Osteoblast (primary cell): Measurements from ENCODE around the gene GLYATL1B. TPM values are rescaled to one million over a fixed set of nuclear protein-coding genes. Genes with fewer than 3 reads are reported as not detected.
A peak's percentile ranks its signal among the peaks of the same experiment; 100 is the strongest.
"Not testable (repeated sequence)": the region's sequence is repeated elsewhere in the genome, so short reads cannot be mapped to it uniquely, and the experiment has no call there.

Experiments used
- DNase-seq: peaks from one replicate; pipeline ENCODE4 v3.0.0; 2011; ENCODE audit warnings: low spot score, mixed read lengths; ENCODE audit not compliant: insufficient read length; ENCODE audit errors: missing footprints
- H2AFZ ChIP-seq: 2 replicates; pipeline ENCODE4 v1.6.0; 2011; ENCODE audit warnings: mild to moderate bottlenecking, low read length
- H3K27ac ChIP-seq: 2 replicates; pipeline ENCODE4 v1.5.1; 2011; ENCODE audit warnings: mild to moderate bottlenecking, low read depth, low read length, moderate library complexity
- H3K27me3 ChIP-seq: 2 replicates; pipeline ENCODE4 v1.6.0; 2012; ENCODE audit warnings: mild to moderate bottlenecking, control low read depth, inconsistent platforms, low read length, moderate library complexity; ENCODE audit not compliant: insufficient read depth
- H3K36me3 ChIP-seq: 2 replicates; pipeline ENCODE4 v1.5.1; 2011; ENCODE audit warnings: mild to moderate bottlenecking, low read length, control low read depth, moderate library complexity; ENCODE audit not compliant: insufficient read depth
- H3K4me1 ChIP-seq: 2 replicates; pipeline ENCODE4 v1.5.1; 2011; ENCODE audit warnings: mild to moderate bottlenecking, low read length, control low read depth, moderate library complexity; ENCODE audit not compliant: insufficient read depth
- H3K4me2 ChIP-seq: 2 replicates; pipeline ENCODE4 v1.6.0; 2011; ENCODE audit warnings: mild to moderate bottlenecking, low read length; ENCODE audit not compliant: insufficient read depth
- H3K4me3 ChIP-seq: fragments of 200-600 bp; sonication (generic); 3 replicates; pipeline ENCODE4 v1.5.1; 2012; ENCODE audit warnings: mild to moderate bottlenecking, low read length, inconsistent platforms; ENCODE audit not compliant: insufficient read depth
- H3K79me2 ChIP-seq: 2 replicates; pipeline ENCODE4 v1.6.0; 2012; ENCODE audit warnings: mild to moderate bottlenecking, low read length, control low read depth, inconsistent platforms; ENCODE audit not compliant: insufficient read depth
- H3K9me3 ChIP-seq: 2 replicates; pipeline ENCODE4 v1.5.1; 2011; ENCODE audit warnings: low read depth, low read length, control low read depth
- H4K20me1 ChIP-seq: 2 replicates; pipeline ENCODE4 v1.6.0; 2012; ENCODE audit warnings: mild to moderate bottlenecking, low read length, control low read depth; ENCODE audit not compliant: insufficient read depth
- total RNA-seq: library from RNA; depleted of rRNA; stranded (reverse); fragments of >200 nt; gene quantifications from 2 replicates; pipeline ENCODE4 v1.2.3, GENCODE V29; 2012
- TF ChIP-seq, protein P1 (sequence below): IDR thresholded peaks from 2 replicates; pipeline ENCODE4 v1.5.1; 2011; ENCODE audit warnings: mild to moderate bottlenecking, low read depth, low read length, moderate library complexity; ENCODE audit errors: extremely low read depth

Gene GLYATL1B
- total RNA-seq, 1 donor, result not detected

DNA sequence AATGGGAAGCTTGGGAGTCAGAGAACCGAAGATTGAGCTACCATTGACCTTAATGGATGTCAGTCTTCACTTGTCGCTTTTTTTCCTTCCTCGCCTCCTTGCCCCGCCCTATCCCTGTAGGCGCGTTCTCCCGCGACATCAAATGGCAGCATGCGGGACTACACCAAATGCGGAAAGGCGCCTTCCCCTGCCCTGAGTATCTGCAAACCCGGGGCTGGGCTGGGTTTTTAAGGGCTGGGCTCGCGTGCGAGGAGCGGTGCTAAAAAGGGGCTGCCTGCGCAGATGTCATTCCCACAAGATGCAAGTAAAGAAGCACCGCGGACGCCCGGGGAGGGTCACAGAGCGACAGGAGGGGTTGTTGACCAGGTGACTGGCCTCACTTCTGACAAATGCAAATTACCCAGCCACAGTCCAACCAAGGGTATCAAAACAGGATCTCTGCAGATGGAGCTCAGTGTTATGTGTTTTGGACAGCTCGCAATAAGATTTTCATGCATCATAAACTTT is 16.2 kb downstream of the GLYATL1B start:
- Histone ChIP-seq H2AFZ (peak overlapping the region; percentile 80), H3K9me3 (no peaks in the 10 kb centered on the region), H4K20me1 (no peaks in the 10 kb centered on the region), H3K4me1 (peaks cover 1% of the 10 kb centered on the region), H3K36me3 (no peaks in the 10 kb centered on the region), H3K27me3 (peaks cover 6% of the 10 kb centered on the region), H3K4me3 (peak overlapping the region; percentile 65), H3K4me2 (peak overlapping the region; percentile 88), H3K27ac (no peak overlapping the region), H3K79me2 (no peaks in the 10 kb centered on the region)
- TF ChIP-seq, protein P1, sequence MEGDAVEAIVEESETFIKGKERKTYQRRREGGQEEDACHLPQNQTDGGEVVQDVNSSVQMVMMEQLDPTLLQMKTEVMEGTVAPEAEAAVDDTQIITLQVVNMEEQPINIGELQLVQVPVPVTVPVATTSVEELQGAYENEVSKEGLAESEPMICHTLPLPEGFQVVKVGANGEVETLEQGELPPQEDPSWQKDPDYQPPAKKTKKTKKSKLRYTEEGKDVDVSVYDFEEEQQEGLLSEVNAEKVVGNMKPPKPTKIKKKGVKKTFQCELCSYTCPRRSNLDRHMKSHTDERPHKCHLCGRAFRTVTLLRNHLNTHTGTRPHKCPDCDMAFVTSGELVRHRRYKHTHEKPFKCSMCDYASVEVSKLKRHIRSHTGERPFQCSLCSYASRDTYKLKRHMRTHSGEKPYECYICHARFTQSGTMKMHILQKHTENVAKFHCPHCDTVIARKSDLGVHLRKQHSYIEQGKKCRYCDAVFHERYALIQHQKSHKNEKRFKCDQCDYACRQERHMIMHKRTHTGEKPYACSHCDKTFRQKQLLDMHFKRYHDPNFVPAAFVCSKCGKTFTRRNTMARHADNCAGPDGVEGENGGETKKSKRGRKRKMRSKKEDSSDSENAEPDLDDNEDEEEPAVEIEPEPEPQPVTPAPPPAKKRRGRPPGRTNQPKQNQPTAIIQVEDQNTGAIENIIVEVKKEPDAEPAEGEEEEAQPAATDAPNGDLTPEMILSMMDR, result peak; percentile 19
- peak; percentile 59 for DNase-seq

DNA sequence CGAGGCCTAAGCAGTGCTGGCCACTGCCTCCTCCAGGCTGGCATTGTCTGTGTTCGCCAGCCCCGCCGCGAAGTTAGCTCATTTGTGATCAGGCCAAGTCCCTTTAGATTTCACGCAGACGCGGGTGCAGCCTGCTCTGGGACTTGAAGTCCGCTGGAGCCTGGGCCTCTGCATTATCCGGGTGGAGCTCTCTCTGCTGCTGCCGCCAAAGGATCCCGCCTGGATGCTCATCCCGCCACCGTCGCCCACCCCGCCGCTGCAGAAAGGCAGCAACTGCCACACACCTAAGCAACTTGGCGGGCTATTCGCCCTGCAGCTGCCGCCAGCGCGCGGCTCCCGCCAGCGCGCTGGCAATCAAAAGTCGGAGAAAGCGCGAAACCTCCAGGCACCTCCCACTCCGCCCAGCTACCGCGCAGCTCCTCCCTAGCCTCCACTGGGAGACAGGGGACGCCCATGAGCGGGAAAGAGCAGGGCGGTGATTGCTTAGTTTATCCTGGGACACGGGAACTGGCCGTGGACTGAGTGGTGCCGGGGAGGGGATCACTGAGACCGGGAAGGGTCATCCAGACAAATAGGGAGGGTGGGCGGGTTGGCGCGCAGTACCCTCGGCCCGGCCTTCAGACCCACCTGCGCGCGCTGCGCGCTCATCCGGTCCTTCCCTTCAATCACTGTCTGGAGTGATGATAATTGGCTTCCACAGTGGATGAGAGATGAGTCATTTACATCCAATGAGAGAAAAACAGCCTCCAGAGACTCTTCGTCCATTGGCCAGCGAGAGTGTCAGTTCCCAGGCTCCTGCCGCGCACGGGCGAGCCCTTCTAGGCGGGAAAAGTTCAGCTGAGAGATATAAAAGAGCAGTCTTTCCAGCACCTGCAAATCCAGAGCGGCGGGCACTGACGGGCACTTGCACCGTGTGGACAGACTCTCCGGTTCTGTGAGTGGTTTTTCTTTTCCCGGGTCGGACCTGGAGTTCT is 20.5 kb downstream of the GLYATL1B start, which contains the start of gene FAM111B:
TSS of gene FAM111B (plus strand) at position 875 of the 974 bp plus-strand sequence. CDS start 2,389 bp downstream, outside the sequence.
- Histone ChIP-seq H2AFZ (peak within 1 kb of the TSS; percentile 89), H3K79me2 (no peaks in the 10 kb centered on the region), H3K4me2 (peak within 1 kb of the TSS; percentile 93), H3K36me3 (no peaks in the 10 kb centered on the region), H4K20me1 (no peaks in the 10 kb centered on the region), H3K4me3 (peak within 1 kb of the TSS; percentile 74), H3K27ac (no peak within 1 kb of the TSS), H3K4me1 (peaks cover 5% of the 10 kb centered on the region), H3K27me3 (no peaks in the 10 kb centered on the region), H3K9me3 (no peaks in the 10 kb centered on the region)
- DNase-seq, result peak; percentile 95
- TF ChIP-seq, protein P1, result no peak

DNA sequence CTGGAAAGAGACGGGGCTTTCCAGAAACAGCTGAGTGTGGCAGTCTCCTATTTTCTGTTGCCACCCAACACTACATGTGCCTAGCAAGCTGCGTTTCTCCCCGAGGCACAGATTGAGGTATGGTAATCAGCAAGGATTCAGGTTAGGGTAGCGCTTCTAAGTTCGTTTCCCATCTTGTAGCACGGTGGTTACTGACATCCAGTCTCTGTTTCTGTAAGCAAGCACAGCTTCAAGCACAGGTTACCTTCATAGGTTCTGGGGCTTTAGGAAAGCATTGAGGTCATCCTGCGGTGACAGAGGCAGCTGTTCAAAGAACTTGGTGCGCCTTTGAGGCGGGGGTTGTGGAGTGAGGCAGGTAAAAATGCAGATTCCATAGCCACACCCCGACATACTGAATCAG is 21.6 kb downstream of the GLYATL1B start:
- H3K36me3 ChIP-seq, H4K20me1 ChIP-seq, H3K9me3 ChIP-seq, DNase-seq, H3K79me2 ChIP-seq, H3K27me3 ChIP-seq, H3K27ac ChIP-seq, H3K4me1 ChIP-seq: not testable (repeated sequence)
- Histone ChIP-seq H3K4me2 (peak overlapping the region; percentile 93), H3K4me3 (peak overlapping the region; percentile 74), H2AFZ (peak overlapping the region; percentile 89)

DNA sequence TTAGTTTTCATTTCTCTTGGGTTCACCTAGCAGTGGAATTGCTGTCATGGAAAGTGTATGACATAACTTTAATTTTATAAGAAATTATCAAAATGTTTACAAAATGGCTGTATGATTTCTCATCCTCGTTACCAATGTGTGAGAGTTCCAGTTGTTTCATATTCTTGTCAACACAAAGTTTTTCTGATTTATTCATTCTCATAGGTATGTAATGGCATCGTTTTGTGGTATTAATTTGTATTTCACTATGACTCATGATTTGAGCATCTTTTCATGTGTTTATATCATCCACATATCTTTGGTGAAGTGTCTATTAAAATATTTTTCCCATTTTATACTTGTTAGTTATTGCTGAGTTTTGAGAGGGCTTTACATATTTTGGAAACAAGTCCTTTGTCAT is 26.4 kb downstream of the GLYATL1B start:
- Histone ChIP-seq H3K27ac (no peak overlapping the region), H3K4me1 (peaks cover 2% of the 10 kb centered on the region), H3K27me3 (no peaks in the 10 kb centered on the region), H3K4me2 (no peak overlapping the region), H3K36me3 (no peaks in the 10 kb centered on the region), H3K79me2 (no peaks in the 10 kb centered on the region), H4K20me1 (no peaks in the 10 kb centered on the region), H3K4me3 (no peak overlapping the region), H2AFZ (no peak overlapping the region), H3K9me3 (peaks cover 2% of the 10 kb centered on the region)
- no peak for DNase-seq
- TF ChIP-seq, protein P1, result no peak
